ENCODE results near the gene LYL1.

LYL1 gene

DNA sequence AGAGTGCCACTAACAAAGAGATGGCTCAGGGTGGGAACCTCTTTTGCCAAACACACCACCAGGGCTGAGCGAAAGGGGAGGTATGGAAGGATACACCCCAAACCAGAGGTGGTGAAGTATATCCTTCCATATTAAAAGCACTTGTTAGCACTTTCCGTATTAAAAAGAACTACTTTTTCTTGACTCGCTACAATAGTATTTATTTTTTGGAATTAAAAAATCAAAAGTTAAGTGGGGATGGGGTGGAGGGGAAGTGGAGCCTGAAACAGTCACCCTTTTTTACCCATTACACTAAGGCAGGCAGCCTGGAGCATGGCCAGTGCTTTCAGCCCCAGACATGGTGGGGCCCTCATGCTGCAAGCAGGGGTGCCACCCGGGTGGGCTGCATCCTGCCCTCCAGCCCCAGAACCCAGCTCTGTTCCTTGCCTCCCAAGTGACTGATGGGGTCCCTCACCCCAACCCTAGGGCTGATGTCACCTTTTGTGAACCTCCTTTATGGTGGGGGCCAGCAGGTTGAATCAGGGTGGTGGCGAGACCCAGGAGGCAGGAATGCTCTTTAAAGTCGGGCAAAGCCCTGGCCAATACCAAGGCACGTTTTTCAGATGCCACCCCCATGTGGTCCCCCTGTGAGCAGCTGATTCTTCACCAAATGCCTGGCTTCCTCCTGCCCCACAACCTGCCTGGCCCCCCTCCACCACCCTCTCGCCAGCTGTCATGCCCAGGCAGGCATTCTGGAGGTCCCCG is 31.0 kb downstream of the LYL1 start:
- DNase-seq = no peak

DNA sequence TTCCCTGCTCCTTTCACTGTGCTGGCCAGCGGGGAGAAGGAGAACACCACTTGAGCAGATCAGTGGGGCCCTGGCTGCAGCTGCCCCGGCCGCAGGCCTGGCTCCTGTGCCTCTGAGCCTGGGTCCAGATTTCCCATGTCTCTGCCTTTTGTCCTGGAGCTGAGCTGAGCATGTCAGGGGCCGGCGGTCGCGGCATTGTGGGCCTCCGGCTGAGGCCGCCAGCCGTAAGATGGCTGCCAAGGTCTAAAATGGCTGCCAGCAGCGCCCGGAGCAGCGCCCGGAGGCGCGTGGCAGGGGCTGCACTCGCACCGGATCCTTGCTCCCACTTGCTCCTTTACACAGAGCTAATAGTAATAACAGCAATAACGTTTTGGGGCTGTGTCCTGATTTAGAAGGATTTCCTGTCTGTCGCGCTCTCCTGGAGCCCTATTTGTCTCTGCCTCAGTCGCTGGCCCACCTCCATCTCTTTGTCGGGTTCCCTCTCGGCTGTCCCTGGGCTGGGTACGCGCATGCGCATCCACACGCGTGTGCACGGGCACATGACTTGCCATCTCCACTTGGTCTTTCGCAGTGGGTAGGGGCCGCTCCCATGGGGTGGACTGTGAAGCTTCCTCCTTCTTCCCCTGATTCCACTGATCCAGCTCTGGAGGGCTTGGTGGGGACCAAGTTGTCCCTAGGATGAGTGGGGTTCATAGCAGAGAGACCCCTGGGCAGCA is 32.1 kb downstream of the LYL1 start:
- DNase-seq = no peak

DNA sequence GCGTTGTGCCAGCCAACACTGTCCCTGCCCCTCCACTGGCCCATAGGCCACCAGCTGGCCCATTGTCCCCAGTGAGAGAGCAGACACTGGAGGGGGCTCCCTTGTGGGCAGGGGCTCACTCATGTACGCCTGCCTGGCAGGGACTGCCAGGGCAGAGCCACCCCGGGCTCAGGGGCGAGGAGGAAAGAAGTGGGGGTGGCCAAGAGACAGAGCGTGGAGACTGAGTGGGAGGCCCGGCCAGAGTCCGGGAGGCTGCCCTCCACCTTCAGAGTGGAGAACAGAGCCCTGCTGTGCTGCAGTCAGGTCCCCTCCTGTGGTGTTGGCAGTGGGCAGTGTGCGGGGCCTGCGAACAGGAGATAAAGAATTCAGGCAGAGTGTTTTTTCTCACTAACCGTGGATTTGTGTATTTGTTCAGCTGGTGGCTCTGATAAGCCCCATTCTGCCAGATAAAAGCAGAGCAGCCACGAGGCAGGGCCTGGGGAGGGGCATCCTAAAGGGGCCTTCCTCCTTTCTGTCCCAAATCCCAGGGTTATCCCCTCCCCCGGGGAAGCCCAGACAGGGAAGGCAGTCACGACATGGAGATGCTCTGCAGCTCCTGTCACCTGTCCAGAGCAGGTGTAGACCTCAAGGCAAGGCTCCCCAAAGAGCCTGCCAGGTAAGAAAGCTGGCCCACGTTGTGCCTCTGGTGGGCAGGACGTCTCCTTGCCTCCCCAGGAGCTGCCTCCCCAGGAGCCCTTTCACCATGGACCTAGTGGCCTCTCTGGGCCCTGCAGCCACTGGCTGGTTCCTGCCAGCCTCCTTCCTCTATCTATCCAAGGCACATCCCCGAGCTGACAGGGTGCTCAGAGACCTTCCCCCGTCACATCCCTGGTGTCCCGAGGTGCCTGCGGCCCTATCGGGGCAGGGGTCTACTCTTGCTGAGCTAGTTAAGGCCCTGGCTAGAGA is 33.0 kb downstream of the LYL1 start:
- no peak for DNase-seq

DNA sequence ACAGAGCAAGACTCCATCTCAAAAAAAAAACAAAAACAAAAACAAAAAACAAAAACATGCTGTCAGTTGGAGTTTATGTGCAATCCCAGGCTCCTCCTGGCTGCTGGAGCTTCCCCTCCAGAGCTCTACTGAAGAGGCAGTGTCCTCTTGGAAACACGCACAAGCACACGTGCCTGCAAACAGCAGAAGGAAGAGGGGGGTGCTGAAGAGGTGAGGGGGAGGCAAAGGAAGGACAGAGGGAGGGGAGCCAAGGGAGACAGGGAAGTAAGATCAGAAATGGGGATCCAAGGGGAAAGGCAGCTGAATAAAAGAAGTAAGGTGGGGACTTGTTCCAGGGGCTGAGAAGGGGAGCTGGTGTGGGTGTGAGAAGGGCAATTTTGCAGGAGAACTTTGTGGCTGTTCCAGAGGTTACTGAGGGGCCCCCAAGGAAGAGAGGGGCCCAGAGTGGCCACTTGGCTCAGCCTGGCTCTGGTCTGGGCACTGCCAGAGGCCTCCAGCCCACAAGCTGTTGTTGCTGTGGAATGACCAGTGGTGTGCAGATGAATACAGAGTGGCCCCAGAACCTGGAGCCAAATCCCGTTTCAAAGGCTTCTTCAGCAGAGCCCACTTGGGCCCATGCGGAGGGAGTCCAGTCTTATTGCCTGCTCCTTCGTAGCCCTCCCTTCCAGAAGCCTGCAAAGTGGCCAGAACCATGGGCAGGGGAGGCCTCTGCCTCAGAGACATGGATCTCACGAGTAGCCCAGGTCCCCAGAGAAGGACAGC is 34.4 kb downstream of the LYL1 start:
- no peak for DNase-seq

DNA sequence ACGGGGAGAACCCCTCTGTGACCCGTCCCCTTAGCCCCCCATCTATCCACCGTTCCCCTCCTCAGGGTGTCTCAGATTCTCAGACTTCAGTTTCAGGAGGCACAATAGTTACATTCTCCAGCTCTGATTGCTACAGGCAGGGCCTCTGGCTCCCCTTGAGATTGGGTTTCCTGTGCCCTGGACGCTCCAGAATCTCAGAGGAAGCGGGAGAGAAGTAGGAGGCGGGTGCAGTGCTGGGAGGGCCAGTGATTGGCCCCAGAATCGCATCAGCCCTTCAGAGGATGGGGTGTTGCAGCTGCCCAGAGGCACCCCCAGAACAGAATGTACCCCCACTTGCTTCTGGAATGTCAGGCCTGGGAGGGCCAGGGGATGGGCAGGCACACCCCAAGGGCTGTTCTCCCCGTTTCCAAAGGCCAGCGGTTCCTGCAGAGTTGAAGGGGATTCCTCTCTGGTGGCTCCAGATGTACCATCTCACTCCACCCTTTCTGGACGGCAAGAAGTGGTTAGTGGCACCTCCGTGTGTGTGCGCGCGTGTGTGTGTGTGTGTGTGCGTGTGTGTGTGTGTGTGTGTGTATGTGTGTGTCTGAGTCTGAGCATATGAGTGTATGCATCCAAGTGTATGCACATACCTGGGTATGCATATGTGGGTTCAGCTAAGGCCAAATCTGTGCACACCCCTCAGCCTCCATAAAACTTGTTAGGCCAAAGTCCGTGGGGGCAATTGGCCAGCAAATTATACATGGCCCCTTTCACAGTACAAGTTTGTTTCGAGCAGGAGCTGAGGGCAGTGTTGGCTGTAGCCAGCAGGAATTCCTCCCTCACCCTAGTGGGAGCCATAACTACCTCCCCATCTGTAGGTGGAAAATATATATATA is 35.5 kb downstream of the LYL1 start:
- DNase-seq = no peak

DNA sequence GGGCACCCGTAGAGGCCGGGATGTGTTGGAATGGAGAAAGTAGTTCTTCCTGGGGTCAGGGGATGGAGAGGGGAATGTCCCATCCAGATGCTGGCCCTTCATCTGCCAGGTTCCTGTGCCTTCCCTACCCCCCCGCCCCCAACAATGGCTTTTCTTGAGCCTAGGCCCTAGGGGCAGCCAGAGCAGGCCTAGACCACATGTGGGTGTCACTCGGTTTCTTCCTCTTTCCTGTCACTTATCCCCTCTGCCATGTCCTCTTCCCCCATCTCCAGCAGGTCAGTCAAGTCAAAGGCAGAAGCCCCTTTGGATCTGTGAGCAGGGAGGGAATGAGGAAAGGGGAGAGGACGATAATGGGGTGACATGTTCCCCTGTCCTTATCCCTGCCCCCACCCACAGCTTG is 36.4 kb downstream of the LYL1 start:
- DNase-seq = no peak

DNA sequence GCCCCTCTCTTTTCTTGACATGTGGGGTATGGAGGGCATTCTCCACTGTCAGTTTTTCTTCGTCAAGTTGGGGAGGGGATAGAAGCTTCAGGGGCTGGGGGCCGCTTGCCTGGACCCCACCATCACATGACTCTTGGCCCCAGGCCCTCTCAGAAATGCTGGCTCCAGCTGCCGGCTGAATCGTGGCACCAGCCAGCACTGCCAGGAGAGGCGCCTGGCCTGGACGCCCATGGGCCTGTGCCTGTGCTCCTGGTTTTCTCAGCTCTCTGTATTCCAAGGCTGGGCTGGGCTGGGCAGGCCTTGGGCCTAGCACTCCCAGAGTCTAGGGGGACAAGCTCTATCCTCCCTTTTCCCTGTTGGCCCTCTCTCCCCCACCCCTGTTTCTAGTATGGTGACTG is 38.6 kb downstream of the LYL1 start:
- no peak for DNase-seq

DNA sequence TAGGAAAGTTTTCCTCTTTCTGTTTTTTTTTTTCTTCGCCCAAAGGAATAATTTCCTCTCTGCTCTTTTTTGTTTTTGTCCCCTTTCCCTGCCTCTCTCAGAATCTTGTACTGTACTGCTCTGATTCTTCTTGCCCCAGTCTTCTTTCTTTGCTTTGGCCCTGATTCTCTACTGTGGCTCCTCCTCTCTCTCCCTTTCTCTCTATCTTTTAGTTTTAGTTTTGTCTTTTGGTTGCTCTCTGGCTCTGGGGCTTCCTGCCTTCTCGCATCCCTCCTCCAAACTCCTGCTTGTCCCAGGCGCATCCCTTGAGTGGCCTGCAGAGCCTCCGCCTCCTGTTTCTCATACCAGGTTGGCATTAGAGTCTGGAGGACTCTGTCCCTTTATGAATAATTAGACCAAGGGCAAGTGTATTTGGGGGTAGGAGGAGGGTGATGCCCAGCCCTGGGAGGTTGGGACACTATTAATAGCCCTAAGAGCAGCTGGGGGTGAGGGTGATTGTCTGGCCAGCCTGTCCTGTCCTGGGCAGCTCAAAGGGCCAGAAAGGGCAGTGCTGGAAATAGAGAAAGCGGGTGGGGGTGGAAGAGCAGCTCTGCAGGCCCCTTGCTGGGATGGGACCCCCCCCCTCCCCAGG is 39.1 kb downstream of the LYL1 start:
- no peak for DNase-seq

DNA sequence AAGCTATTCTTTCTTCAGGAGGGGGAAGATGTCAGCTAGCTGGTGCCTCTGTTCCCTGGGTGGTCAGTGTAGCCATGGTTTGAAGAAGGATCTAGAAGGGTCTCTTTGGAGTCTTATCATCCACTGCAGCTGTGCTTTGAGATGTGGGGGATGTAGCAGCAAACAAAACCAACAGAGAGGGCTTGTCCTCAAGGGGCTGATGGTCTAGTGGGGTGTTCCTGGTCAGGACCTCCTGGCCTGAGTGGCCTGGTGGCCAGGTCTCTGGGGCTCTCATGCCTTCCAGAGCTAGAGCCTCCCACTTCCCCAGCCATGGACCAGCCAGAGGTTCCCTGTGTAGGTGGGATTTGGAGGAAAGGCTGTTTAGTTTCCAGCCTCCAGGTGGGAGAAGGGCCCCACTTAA is 40.3 kb downstream of the LYL1 start:
- DNase-seq = no peak

DNA sequence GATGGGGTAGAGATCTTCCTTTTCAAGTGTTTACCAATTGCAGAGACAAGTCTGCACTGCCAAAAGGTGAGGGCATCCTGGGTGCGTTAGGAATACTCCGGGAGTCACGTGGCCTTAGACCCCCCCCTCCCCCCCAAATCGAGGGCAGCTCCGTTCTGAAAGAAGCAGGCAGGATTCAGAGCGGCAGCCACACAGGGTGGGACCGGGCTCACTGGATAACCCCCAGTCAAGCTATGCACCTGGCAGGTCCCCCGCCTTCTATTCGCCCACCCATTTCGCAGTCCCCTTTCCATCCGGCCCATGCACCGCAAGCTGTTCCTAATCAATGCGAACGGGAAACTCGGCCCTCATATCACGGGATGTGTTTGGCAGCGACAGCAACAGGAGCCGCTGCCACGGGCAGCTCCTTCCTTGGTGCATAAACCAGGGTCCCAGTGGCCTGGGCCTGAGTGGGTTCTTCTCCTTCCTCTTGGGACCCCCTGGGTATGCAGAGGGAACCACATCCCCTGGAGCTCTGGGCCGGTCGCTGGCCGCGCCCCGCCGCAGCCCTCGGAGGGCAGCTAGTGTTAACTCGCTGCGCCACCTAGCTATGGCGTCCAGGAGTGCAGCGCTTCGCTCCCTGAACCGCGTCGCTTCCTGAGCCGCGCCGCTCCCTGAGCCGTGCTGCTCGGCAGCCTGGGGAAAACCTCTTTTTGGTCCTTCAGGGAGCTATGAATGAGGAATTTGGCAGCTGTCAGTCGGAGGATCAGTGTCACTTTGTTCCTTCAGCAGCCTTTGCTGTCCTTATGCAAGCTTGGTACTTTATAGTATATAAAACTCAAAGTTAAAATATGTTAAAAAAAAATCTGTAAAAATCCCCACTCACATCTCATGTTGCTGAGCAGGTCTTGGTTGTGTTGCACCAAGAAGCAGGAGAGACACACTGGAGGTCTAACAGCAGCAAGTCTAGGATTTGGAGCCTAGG is 41.4 kb downstream of the LYL1 start:
- DNase-seq = peak; percentile 77

DNA sequence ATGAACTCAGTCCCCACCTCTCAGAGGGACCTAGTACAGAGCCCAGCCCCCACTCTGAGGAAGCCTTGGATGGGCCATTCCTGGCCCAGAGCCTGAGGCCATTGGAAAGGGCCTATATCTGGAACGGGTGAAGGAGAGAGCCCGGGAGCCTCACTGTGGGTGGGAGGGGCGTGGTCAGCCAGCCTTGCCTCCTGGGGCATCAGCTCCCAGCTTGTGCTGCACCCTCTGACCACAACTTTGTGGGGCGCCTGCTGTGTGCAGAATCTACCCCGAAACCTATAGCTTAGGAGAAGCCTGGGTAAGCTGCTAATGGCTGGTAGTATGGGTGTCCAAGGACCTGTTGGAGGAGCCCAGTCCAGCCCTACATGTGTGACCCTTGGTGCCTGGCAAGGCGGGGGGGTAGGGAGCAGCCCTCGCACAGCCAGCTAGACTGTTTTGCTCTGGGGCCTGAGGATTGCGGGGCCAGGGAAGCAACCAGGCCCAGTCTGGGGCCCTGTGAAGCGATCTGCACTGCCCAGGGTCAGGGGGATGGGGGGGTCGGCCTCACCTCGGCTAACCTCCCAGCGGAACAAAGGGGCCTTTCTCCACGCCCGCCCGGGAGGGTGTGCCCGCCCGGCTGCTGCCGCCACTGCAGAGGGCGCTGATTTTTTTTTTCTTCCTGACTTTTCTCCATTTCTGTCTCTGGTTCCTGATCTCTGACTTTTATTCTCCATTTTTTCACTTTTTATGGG is 42.3 kb downstream of the LYL1 start:
- peak; percentile 46 for DNase-seq

DNA sequence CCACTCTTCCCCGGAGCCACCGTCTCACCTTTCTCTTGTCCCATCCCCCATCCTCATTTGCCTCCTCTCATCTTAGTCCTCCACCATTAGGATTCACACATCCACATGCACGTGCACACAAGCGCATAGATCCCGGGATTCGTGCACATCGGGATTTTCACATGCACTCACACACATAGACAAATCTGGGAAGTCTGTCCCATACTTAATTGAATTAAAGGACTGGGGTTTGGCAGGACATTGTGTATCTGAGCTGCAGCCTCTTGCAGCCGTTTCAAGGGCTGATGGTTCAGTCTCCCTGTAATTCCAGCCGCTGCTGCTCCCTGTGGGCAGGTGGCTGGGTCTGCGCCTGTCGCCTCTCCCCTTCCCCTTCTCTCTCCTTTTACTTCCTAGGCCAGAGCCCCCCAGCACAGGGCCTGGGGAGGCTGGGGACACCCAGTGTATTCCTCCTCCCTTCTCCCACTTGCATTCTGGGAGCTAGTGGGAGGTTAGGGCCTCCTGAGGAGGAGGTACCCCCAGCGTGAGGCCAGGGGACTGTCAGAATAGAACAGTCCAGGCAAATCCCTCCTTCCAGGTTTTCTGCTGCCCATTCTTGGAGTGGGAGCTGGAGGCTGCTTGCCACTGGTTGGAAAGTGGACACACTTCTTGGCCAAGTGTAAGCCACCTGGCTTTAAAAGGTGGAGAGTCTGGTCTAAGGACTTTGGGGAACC is 43.6 kb downstream of the LYL1 start:
- DNase-seq = no peak

DNA sequence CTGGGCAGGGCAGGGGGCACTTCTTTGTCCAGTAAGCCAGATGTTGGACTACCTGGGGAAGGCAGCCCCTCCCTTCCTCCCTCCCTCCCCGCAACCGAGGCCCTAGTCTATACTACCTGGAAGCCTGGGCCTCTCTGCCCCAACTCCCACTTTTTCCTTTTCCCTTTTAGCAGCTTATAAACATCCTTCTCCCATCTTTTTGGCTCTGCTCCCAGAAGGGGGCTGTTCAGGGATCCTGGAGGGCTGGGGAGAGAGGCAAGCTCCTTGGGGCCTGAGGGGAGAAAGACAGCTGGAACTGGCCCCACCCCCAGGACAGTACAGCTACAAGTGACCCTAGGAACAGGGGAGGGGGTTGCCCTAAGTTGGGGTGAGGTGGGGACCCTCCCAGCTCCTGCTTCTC is 44.9 kb downstream of the LYL1 start:
- no peak for DNase-seq

DNA sequence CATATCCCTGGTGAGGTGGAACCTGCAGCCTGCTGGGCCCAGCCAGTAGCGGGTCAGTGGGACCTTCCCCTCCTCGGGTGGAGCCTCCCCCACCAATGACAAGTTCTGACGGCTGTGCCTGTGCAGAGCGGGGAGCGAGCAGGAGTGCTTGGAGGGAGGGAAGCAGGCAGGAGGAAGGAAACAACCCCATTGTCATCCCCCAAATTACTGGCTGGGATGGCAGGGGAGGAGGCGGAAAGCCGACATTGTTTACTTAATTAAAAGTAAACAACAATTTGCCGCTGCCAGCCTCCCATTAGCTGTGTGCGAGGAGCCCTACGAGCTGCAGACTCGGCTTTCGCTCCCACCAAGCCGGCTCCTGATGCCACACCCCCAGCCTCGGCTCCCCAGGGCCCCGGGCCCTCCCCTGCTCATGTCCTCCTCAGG is 45.5 kb downstream of the LYL1 start:
- DNase-seq = no peak

DNA sequence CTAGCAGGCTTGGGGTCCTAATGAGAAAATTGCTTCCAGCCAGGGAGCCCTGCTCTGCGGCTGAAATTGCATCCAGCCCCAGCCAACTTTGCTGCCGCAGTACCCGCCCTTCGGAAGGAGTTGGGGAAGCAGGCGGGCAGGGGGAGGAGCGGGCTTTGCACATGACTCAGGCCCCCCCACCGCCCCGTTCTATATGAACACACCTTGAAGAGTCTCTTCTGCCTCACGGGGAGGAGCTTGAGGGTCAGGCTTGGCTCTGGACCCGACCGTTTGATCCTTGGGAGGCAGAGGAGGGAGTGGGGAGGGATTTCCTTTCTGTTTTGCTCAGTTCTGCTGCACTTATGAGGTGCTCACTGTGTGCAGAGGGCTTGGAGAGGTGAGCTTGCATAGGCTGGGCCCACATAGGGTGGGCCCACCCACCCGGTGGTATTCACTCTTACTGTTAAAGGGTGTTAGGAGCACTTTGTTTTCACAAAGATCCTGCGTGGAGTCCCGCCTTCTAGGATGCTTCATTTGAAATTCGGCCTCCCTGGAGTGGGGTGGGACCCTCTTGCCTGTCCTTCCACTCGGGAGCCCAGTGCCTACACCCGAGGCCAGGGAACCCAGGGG is 46.5 kb downstream of the LYL1 start:
- no peak for DNase-seq

DNA sequence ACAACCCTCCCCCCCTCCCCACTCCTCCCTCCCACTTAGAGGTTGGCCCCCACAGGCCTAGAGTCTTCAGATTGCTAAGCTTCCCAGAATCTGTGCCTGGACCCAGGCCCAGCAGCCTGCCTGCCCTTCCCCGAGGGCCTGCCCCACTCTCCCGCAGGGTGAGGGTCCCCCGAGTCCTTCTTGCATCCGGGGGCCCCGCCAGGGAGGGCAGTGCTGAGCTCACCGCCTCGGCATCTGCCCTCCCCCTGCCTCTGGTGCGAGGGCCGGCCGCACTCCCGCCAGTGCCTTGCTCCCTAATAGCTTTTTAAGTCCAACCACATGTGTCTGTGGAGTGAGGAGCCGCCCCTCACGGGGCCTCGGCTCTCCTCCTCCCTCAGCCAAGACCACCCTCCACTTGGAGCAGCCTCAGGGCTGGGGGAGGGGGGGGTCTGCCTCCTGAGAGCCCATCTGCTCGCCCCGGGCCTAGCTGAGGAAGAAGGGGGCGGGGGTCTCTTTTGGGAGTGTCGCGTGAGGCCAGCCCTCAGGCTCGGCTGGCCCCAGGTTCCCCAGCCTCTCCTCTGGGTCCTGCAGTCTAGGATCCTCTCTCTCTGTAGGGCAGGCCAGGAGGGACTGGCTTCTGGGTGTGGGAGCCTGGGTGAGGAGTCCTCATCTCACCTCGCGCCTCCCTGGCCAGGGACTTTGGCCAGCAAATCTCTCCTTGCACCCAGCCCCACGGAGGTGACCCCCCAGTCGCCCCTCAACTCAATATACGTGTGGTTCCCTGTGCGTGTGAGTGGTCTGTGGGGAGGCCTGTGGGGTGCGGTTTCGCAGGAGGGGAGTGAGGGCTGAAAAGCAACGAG is 47.2 kb downstream of the LYL1 start:
- peak; percentile 47 for DNase-seq

DNA sequence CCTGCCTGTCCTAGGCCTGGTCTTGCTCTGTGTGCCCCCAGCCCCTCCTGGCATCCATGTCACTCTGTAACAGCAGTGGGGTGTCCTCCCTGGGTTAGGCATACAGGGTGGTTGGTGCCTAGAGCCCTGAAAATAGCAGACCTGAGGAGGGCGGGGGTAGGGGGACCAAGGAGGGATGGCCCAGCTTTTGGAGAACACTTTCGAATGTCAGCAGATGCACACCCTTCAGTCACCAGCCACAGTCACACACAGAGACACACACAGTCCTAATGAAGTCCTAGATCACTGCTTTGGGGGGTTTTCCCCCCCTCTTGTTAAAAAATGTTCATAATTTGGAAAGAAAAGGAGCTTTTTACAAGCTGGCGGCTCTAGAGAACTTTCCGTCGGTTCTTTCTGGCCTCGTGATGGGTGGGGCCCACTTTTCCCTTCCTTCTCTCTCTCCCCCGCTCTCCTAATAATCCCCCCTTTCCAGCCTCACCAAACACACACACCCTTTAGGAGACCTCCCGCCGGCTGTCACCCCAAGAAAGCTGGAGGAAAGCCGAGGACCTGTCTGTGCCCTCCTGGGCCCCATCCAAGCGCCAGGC is 47.9 kb downstream of the LYL1 start:
- DNase-seq = no peak

All from 8988T (cell line).